GM10248 (cell line): Measurements from ENCODE around the gene MAST1.
A peak's percentile ranks its signal among the peaks of the same experiment; 100 is the strongest.

Source experiments
- CTCF ChIA-PET: fragments of 300-600 bp; sonication (Branson Sonifier 250); formaldehyde crosslinking; extraction: SDS; loops from one replicate; lab custom pipeline; 2021; ENCODE audit warnings: antibody characterized with exemption; lab: Yijun Ruan, JAX
- POLR2A ChIA-PET: fragments of 350-650 bp; sonication (Branson Sonifier 250); formaldehyde crosslinking; extraction: SDS; loops from one replicate; lab custom pipeline; 2020; ENCODE audit warnings: antibody characterized with exemption; lab: Yijun Ruan, JAX
- DNase-seq: peaks from one replicate; pipeline ENCODE4 v3.0.0; 2012; ENCODE audit errors: extremely low spot score
- TF ChIP-seq, protein P1 (sequence below): IDR thresholded peaks from 2 replicates; pipeline ENCODE4 v1.5.1; 2012; ENCODE audit warnings: mild to moderate bottlenecking, low read depth; ENCODE audit errors: extremely low read depth, missing control alignments, control extremely low read depth

The MAST1 gene

DNA sequence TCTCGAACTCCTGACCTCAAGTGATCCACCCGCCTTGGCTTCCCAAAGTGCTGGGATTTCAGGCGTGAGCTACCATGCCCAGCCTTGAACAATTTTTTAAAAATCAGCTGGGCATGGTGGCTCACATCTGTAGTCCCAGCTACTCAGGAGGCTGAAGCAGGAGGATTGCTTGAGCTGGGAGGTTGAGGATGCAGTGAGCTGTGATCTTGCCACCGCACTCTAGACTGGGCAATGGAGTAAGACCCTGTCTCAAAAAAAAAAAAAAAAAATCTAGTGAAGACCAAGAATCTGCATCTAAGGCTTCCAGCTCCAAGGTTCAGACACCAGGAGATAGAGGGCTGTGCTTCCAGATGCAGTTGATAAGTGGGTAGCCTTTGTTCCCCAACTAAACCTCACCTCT, 25.8 kb downstream of the MAST1 start:
- POLR2A ChIA-PET, result no interaction called here
- TF ChIP-seq, protein P1, sequence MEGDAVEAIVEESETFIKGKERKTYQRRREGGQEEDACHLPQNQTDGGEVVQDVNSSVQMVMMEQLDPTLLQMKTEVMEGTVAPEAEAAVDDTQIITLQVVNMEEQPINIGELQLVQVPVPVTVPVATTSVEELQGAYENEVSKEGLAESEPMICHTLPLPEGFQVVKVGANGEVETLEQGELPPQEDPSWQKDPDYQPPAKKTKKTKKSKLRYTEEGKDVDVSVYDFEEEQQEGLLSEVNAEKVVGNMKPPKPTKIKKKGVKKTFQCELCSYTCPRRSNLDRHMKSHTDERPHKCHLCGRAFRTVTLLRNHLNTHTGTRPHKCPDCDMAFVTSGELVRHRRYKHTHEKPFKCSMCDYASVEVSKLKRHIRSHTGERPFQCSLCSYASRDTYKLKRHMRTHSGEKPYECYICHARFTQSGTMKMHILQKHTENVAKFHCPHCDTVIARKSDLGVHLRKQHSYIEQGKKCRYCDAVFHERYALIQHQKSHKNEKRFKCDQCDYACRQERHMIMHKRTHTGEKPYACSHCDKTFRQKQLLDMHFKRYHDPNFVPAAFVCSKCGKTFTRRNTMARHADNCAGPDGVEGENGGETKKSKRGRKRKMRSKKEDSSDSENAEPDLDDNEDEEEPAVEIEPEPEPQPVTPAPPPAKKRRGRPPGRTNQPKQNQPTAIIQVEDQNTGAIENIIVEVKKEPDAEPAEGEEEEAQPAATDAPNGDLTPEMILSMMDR, result no peak

DNA sequence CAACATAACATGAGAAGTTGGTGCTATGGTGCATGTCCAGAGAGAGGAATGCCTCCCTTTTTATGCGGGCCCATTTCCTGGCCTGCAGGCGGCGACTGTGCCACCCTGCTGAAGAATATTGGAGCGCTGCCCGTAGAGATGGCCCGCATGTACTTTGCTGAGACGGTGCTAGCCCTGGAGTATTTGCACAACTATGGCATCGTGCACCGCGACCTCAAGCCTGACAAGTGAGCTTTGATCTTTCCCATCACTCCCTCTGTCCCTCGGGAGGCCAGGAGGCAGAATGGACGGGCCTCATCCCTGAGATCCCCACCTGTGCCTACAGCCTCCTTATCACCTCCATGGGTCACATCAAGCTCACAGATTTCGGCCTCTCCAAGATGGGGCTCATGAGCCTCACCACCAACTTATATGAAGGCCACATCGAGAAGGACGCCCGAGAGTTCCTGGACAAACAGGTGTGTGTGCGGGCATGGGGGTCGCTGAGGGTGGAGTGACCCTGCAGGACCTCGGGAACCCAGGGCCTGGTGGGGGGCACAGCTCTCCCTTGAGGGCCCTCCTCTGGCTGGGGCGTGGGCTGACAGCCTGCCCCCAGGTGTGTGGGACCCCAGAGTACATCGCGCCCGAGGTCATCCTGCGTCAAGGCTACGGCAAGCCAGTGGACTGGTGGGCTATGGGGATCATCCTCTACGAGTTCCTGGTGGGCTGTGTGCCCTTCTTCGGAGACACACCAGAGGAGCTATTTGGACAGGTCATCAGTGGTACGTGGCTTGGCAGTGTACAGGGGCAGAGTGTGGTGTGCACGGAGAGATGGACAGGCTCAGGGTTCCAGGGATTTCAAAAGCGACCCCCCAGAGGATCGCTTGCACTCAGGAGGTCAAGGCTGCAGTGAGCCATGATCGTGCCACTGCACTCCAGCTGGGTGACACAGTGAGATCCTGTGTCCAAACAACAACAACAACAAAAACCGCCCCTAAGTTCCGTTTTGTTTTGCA, 26.7 kb downstream of the MAST1 start:
- POLR2A ChIA-PET, result no interaction called here
- TF ChIP-seq, protein P1, result no peak
- CTCF ChIA-PET, result interaction anchor here (0.9 to 5.0 kb wide), 12 partner anchors 10 to 196 kb away, joined by 3 to 46 read pairs (median 4); no protein-coding TSS in a partner anchor
- no peak for DNase-seq

More for the DNA sequence above, 25.8 kb downstream of the MAST1 start:
- DNase-seq, result no peak
- CTCF ChIA-PET, result interaction anchor here (0.9 to 5.0 kb wide), 12 partner anchors 10 to 113 kb away, joined by 3 to 46 read pairs (median 4); no protein-coding TSS in a partner anchor

DNA sequence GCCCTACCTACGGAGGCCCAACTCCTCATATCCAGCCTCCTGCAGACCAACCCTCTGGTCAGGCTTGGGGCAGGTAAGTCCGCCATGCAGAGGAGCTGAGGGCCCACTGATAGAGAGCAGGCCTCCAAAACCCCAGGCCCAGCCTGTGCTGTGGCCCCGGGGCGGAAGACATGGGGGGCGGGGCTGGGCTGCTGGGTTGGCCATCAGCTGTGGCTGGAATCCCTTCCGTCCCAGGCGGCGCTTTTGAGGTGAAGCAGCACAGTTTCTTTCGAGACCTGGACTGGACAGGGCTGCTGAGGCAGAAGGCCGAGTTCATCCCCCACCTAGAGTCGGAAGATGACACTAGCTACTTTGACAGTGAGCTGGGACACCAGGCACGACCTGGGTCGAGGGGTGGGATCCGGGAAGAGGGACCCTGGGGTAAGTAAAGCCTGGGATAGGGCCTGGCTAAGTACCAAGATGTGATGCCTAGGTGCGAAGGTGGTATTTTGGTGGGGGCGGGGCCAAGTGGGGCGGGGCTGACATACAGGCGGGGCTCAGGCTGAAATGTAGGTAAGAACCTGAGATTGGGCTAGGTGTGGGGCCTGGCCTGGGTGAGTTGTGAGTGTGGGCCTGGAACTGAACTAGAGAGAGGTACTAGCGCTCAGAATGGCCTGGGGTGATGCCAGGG, 27.6 kb downstream of the MAST1 start:
- ChIA-PET CTCF (interaction anchor here (1.0 to 5.0 kb wide), 5 partner anchors 18 to 195 kb away, joined by 3 to 46 read pairs (median 7); no protein-coding TSS in a partner anchor), POLR2A (no interaction called here)
- TF ChIP-seq, protein P1, result no peak
- no peak for DNase-seq

DNA sequence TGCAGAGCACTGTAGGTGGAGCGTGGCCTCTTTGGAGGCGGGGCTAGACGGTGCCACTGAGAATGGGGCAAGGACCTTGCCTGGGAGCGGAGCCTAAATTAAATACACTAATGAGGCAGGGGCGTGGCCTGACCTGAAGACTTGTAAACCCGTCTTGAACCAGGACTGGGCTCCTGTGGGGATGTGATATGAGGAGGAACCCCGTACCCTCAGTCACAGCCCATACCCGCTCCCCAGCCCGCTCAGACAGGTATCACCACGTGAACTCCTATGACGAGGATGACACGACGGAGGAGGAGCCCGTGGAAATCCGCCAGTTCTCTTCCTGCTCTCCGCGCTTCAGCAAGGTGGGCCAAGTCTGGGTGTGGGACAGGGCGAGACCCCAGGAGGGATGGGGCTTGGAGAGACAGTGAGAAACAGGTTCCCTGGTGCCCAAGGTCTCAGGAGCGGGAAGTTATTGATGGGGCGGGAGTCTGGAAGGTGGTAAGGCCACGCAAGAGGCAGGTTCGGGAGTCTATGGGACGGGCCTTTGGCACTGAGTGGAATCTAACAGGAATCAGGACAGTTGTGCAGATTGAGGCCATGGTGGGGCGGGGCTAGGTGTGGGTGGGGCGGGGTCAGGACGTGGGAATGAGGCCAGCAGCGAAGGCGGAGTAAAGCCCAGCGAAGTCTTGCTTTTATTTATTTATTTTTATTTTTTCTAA, 28.3 kb downstream of the MAST1 start:
- CTCF ChIA-PET, result interaction anchor here (1.0 to 5.0 kb wide), 9 partner anchors 10 to 106 kb away, joined by 3 to 46 read pairs (median 4); partner anchors contain the start of gene DNASE2
- TF ChIP-seq, protein P1, result no peak
- POLR2A ChIA-PET, result interaction anchor here (1.0 kb wide), 1 partner anchor 74 kb away, joined by 3 read pairs; no protein-coding TSS in a partner anchor

DNA sequence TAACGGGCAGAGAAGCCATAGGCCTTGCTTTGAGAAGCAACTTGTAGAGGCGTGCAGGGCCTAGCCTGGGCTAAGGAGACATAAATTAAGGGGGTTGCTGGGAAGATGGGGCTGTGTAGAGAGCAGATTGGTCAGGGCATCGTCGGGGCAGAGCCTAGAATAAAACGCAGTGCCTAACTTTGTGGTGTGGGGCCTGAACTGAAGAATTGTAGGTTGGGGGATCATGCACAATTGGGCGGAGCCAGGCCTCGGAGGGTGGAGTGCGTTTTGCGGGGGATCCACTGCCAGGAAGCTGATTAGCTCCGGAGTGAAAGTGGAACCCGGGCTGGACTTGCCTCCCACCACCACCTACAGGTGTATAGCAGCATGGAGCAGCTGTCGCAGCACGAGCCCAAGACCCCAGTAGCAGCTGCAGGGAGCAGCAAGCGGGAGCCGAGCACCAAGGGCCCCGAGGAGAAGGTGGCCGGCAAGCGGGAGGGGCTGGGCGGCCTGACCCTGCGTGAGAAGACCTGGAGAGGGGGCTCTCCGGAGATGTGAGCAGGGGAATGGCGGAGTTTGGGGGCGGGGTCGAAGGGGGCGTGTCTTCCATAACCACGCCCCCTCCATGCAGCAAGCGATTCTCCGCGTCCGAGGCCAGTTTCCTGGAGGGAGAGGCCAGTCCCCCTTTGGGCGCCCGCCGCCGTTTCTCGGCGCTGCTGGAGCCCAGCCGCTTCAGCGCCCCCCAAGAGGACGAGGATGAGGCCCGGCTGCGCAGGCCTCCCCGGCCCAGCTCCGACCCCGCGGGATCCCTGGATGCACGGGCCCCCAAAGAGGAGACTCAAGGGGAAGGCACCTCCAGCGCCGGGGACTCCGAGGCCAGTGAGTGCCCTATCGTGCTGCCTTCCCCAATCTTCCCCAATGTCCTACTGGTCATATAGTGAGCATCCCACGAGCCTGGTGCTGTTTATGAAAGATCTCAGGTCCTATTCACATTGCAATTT, 29.1 kb downstream of the MAST1 start:
- peak; percentile 94 for DNase-seq
- TF ChIP-seq, protein P1, result no peak
- ChIA-PET POLR2A (interaction anchor here (1.0 kb wide), 1 partner anchor 75 kb away, joined by 3 read pairs; no protein-coding TSS in a partner anchor), CTCF (interaction anchor here (1.0 to 2.2 kb wide), 8 partner anchors 10 to 107 kb away, joined by 3 to 10 read pairs (median 4); partner anchors contain the start of gene DNASE2)

More for the DNA sequence above, 28.3 kb downstream of the MAST1 start:
- no peak for DNase-seq
